BE2C (cell line): Measurements from ENCODE around the gene CHRM5.

ENCODE experiments used
- DNase-seq: peaks from one replicate; pipeline ENCODE4 v3.0.0-alpha.2; 2020
- H3K27me3 ChIP-seq: fragments of 250-450 bp; sonication (Bioruptor Pico); 2 replicates; pipeline ENCODE4 v1.5.1; 2020; ENCODE audit warnings: mild to moderate bottlenecking
- H3K36me3 ChIP-seq: fragments of 250-450 bp; sonication (Bioruptor Pico); 2 replicates; pipeline ENCODE4 v1.5.1; 2020; ENCODE audit warnings: mild to moderate bottlenecking
- H3K4me1 ChIP-seq: fragments of 250-450 bp; sonication (Bioruptor Pico); 2 replicates; pipeline ENCODE4 v1.5.1; 2020
- H3K4me3 ChIP-seq: 2 replicates; pipeline ENCODE4 v1.5.1; 2011; ENCODE audit warnings: low read depth, low read length
- H3K9me3 ChIP-seq: fragments of 250-450 bp; sonication (Bioruptor Pico); 2 replicates; pipeline ENCODE4 v1.5.1; 2020
- TF ChIP-seq, protein P1 (sequence below): IDR thresholded peaks from 2 replicates; pipeline ENCODE4 v1.5.1; 2012; ENCODE audit warnings: mild to moderate bottlenecking, low read depth, low read length

CHRM5 gene

DNA sequence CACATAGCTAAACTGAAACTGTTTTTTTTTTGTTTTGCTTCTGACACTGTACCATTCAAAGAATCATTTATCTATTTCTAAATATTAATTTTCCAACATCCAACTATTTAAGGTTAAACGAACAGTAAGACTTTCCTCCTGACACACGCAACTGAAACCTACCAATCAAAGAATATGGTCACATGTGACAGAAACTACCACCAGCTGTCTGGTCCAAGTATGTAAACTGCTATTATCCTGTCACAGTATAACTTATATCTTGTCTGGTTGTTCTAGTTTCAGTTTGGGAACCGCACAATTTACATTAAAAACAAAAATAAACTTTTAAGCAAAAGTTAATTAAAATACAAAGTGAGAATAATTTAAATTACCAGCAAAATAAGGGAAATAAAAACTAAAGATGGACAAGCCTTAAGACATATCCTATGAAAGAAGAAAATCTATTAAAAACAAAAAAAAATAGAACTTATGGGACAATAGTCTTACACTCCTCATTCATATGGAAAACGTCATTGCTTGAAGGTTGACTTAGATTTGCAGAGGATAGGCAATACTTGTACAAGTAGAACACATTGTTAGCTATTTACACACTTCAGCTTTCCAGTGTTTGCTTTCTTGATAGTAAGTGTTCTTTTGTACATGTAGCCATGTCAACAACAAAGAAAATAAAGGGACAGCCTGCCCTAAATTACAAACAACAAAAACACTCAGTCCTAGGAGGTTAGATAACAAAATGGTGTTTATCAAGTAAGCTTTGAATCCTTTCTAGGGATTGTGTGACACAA lies 26.8 kb upstream of the CHRM5 start:
- Histone ChIP-seq H3K4me3 (no peak overlapping the region), H3K36me3 (no peaks in the 10 kb centered on the region), H3K4me1 (no peaks in the 10 kb centered on the region), H3K27me3 (no peaks in the 10 kb centered on the region), H3K9me3 (no peaks in the 10 kb centered on the region)
- TF ChIP-seq, protein P1, sequence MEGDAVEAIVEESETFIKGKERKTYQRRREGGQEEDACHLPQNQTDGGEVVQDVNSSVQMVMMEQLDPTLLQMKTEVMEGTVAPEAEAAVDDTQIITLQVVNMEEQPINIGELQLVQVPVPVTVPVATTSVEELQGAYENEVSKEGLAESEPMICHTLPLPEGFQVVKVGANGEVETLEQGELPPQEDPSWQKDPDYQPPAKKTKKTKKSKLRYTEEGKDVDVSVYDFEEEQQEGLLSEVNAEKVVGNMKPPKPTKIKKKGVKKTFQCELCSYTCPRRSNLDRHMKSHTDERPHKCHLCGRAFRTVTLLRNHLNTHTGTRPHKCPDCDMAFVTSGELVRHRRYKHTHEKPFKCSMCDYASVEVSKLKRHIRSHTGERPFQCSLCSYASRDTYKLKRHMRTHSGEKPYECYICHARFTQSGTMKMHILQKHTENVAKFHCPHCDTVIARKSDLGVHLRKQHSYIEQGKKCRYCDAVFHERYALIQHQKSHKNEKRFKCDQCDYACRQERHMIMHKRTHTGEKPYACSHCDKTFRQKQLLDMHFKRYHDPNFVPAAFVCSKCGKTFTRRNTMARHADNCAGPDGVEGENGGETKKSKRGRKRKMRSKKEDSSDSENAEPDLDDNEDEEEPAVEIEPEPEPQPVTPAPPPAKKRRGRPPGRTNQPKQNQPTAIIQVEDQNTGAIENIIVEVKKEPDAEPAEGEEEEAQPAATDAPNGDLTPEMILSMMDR = no peak
- no peak for DNase-seq

DNA sequence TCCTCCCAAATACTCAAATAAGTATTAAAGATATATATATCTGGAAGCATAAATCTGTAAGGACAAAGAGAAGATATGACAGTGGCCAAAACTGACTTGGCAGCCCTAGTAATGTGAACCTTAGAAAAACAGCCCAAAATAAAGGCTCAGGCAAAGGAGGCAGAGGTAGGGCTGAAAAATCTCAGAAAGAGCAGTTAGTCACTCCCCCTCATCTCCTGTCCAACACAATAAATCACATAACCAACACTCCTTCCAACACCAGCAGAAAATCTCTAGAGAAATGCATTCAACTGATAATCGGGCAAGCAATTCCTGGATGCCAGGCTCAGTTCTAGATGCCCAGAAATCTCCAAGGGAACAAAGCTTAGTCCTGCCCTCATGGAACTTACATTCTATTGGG lies 22.1 kb upstream of the CHRM5 start:
- Histone ChIP-seq H3K27me3 (no peaks in the 10 kb centered on the region), H3K4me1 (peaks cover 2% of the 10 kb centered on the region; the same call in 1 of the 2 replicates), H3K4me3 (no peak overlapping the region), H3K9me3 (no peaks in the 10 kb centered on the region), H3K36me3 (no peaks in the 10 kb centered on the region)
- TF ChIP-seq, protein P1 = no peak
- no peak for DNase-seq

DNA sequence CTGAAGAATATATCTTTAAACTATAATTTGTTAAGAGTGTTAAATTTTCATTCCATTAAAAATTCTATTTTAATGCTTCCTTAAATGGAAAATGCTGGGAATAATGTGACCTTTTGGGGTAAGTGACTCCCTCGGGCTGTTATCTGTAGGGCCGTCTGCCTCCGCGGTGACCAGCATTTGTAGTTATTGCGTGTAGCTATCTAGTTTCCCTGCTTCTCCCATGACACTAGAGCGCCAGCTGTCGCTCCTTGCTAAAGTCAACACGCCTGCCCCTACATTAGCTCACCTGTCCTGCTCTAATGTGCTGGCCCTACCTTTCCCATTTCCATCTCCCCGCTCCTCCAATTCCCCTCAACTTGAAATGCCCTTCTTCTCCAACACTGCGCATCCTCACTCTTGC lies 12.4 kb upstream of the CHRM5 start:
- Histone ChIP-seq H3K4me3 (no peak overlapping the region), H3K36me3 (no peaks in the 10 kb centered on the region), H3K27me3 (no peaks in the 10 kb centered on the region), H3K4me1 (0 out of 2 replicates have a peak, but pooled peaks cover 3% of the 10 kb centered on the region), H3K9me3 (no peaks in the 10 kb centered on the region)
- DNase-seq = peak; percentile 33
- TF ChIP-seq, protein P1 = peak; percentile 28

DNA sequence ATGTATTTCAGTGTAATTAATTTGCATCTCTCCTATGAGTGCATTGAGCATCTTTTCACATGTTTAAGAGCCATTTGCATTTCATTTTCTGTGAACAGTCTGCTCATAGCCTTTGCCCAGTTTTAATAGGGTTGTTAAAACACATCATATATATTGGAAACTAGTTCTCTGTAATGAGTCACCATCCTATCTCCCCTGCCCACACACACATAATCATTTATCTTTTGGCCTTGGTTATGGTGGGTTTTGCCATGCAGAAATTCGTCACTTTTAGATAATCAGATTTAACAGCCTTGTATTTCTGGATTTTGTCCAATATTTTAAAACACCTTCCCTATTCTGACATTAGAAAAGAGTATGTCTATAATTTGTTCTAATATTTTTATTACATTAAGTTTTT lies 11.9 kb upstream of the CHRM5 start:
- TF ChIP-seq, protein P1 = no peak
- no peak overlapping the region for H3K4me3 ChIP-seq
- DNase-seq = no peak
- H3K4me1 ChIP-seq = 0 out of 2 replicates have a peak, but pooled peaks cover 3% of the 10 kb centered on the region
- H3K9me3 ChIP-seq = no peaks in the 10 kb centered on the region
- no peaks in the 10 kb centered on the region for H3K36me3 ChIP-seq
- H3K27me3 ChIP-seq = no peaks in the 10 kb centered on the region

DNA sequence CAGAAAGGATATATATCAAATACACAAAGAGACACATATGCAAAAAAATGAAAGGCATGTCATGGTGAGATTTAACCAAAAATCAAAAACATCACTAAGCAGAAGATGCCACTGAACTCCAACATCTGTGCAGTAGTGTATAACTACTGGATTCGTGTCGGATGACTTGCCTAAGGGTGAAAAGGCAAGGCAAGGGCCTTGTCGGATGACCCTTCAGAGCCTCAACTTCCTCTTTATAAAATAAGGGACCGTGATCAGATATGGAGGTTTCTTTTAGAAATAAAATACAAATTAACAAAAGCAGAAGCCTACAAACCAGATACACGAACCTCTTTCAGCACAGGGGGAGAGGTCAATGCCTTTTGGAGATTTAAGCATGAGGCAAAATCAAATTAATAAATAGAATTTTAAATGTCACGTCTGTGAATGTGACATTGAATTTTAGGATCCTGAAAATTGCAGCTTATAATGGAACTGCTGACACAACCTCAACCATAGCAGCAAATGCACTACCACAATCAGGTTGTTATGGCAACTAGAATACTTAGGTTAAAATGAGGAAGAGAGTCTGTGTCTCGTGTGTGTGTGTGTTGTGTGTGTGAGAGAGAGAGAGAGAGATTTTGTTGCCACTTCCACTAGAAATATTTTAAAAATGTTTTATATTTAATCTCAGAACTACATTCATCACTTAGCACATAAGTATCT lies 8.3 kb upstream of the CHRM5 start:
- Histone ChIP-seq H3K36me3 (no peaks in the 10 kb centered on the region), H3K4me3 (no peak overlapping the region), H3K27me3 (no peaks in the 10 kb centered on the region), H3K9me3 (no peaks in the 10 kb centered on the region), H3K4me1 (peaks cover 8% of the 10 kb centered on the region)
- no peak for DNase-seq
- TF ChIP-seq, protein P1 = no peak

DNA sequence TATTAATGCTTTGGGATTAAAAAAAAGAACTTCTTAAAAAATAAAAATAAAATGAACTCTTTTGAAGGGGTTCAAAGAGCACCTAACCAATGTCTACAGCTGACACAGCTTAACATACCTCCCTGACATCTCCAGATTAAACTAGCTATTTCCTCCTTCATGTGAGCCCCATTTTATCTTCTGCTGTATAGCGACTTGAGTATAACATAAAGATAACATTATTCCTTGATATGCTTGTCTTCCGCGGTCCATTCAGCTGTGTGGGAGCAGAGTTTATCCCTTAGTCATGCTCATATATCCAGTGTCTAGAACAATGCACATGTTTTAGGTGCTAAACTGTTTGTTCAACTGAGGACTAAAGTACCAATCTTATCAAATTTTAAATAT lies 7.8 kb upstream of the CHRM5 start:
- peaks cover 8% of the 10 kb centered on the region for H3K4me1 ChIP-seq
- no peak overlapping the region for H3K4me3 ChIP-seq
- no peaks in the 10 kb centered on the region for H3K9me3 ChIP-seq
- no peaks in the 10 kb centered on the region for H3K27me3 ChIP-seq
- DNase-seq = no peak
- H3K36me3 ChIP-seq = no peaks in the 10 kb centered on the region
- TF ChIP-seq, protein P1 = no peak
